Femur (tissue), 1 donor: ENCODE data around the gene ZPBP2.
"Not testable (repeated sequence)": the region's sequence is repeated elsewhere in the genome, so short reads cannot be mapped to it uniquely, and the experiment has no call there.

Experiments
- DNase-seq: peaks from one replicate; pipeline ENCODE4 v3.0.0-alpha.2; 2017

The ZPBP2 gene

GRCh38 chr17:39867880-39868553, at the start of gene ZPBP2:
TSS of gene ZPBP2 (plus strand) at chr17:39868202. CDS start at chr17:39868355, 153 bp downstream.
- DNase-seq, result no peak

- DNase-seq, result no peak
Observed at GRCh38 chr17:39818358-39819000, 49.5 kb upstream of the ZPBP2 start.

GRCh38 chr17:39820541-39820940, 47.5 kb upstream of the ZPBP2 start:
- DNase-seq, result no peak

GRCh38 chr17:39820987-39821386, 47.0 kb upstream of the ZPBP2 start:
- no peak for DNase-seq

GRCh38 chr17:39822051-39822451, 46.0 kb upstream of the ZPBP2 start:
- no peak for DNase-seq

- no peak for DNase-seq
Observed at GRCh38 chr17:39823407-39824054, 44.5 kb upstream of the ZPBP2 start.

GRCh38 chr17:39826334-39826733, 41.7 kb upstream of the ZPBP2 start:
- DNase-seq, result no peak

GRCh38 chr17:39828443-39828842, 39.6 kb upstream of the ZPBP2 start:
- DNase-seq, result no peak

GRCh38 chr17:39831588-39831987, 36.4 kb upstream of the ZPBP2 start:
- no peak for DNase-seq

- no peak for DNase-seq
Observed at GRCh38 chr17:39834017-39834416, 34.0 kb upstream of the ZPBP2 start.

- DNase-seq, result no peak
Observed at GRCh38 chr17:39835038-39835786, 32.8 kb upstream of the ZPBP2 start.

- no peak for DNase-seq
Observed at GRCh38 chr17:39836117-39836516, 31.9 kb upstream of the ZPBP2 start.

- no peak for DNase-seq
Observed at GRCh38 chr17:39838057-39838456, 29.9 kb upstream of the ZPBP2 start.

- no peak for DNase-seq
Observed at GRCh38 chr17:39838784-39839183, 29.2 kb upstream of the ZPBP2 start.

- DNase-seq, result no peak
Observed at GRCh38 chr17:39841134-39841683, 26.8 kb upstream of the ZPBP2 start.

GRCh38 chr17:39845052-39845846, 22.8 kb upstream of the ZPBP2 start:
- DNase-seq, result no peak

GRCh38 chr17:39846205-39846604, 21.8 kb upstream of the ZPBP2 start:
- DNase-seq, result no peak

- DNase-seq, result no peak
Observed at GRCh38 chr17:39848600-39848999, 19.4 kb upstream of the ZPBP2 start.

- not testable (repeated sequence) for DNase-seq
Observed at GRCh38 chr17:39850186-39850585, 17.8 kb upstream of the ZPBP2 start.

- no peak for DNase-seq
Observed at GRCh38 chr17:39852239-39852638, 15.8 kb upstream of the ZPBP2 start.

GRCh38 chr17:39854909-39855308, 13.1 kb upstream of the ZPBP2 start:
- DNase-seq, result no peak
